PFSK-1 (cell line): ENCODE measurements around the gene CATSPER3.

Experiments
- POLR2AphosphoS5 ChIP-seq: IDR thresholded peaks from 2 replicates; pipeline ENCODE4 v1.6.1; 2012; ENCODE audit warnings: low read depth, mild to moderate bottlenecking, control low read depth, low read length, moderate library complexity
- REST ChIP-seq, 2 experiments: IDR thresholded peaks; 2 replicates each; pipeline versions ENCODE4 v1.6.1 to v1.8.0; 2011 to 2012; ENCODE audit warnings: low read depth in 2 of 2, low read length in 2 of 2, control low read depth in 1 of 2, inconsistent platforms in 1 of 2, mild to moderate bottlenecking in 1 of 2, moderate library complexity in 1 of 2; ENCODE audit not compliant: insufficient read depth in 1 of 2
- SIN3A ChIP-seq: IDR thresholded peaks from 2 replicates; pipeline ENCODE4 v1.6.1; 2012; ENCODE audit warnings: mild to moderate bottlenecking, low read length, moderate library complexity, borderline replicate concordance; ENCODE audit not compliant: insufficient read depth
- TAF1 ChIP-seq: IDR thresholded peaks from 2 replicates; pipeline ENCODE4 v1.6.1; 2012; ENCODE audit warnings: low read length, control low read depth, borderline replicate concordance; ENCODE audit not compliant: insufficient read depth

GRCh38 chr5:134957920-134958608 lies 9.6 kb upstream of the CATSPER3 start:
- no peak for TF ChIP-seq TAF1
- TF ChIP-seq POLR2AphosphoS5: no peak
- TF ChIP-seq REST (IDR thresholded peaks at IDR 0.05; ENCODE audit: insufficient read depth in 1 of 2, low read depth in 2 of 2, low read length in 2 of 2): no peak
- TF ChIP-seq SIN3A: no peak
